Small intestine (tissue), 7 donors: ENCODE results near the gene TAPBPL. TPM values are rescaled to one million over a fixed set of nuclear protein-coding genes. Genes with fewer than 3 reads are reported as not detected.
"Not testable (repeated sequence)": the region's sequence is repeated elsewhere in the genome, so short reads cannot be mapped to it uniquely, and the experiment has no call there.

Source experiments
- DNase-seq, 2 donors: peaks; one replicate each; pipeline versions ENCODE4 v3.0.0 to v3.0.0-alpha.2; 2013
- FAIRE-seq: peaks from 2 replicates; lab custom pipeline; 2012; peaks lifted over from hg19 to GRCh38; lab: Jason Lieb, UNC
- H3K27ac ChIP-seq, 3 donors: one replicate each; pipeline ENCODE4 v1.5.1; 2013; ENCODE audit warnings: low read length in 2 of 3, mild to moderate bottlenecking in 2 of 3, control low read depth in 1 of 3, inconsistent platforms in 1 of 3, low read depth in 1 of 3, moderate library complexity in 1 of 3
- H3K27me3 ChIP-seq, 3 donors: one replicate each; pipeline ENCODE4 v1.6.1; 2013; ENCODE audit warnings: low read length in 3 of 3, inconsistent platforms in 1 of 3; ENCODE audit not compliant: control insufficient read depth in 3 of 3, insufficient read depth in 3 of 3
- H3K36me3 ChIP-seq, 3 donors: one replicate each; pipeline ENCODE4 v1.6.1; 2013; ENCODE audit warnings: low read length in 3 of 3, inconsistent platforms in 1 of 3, low read depth in 1 of 3, mild to moderate bottlenecking in 1 of 3, moderate library complexity in 1 of 3; ENCODE audit not compliant: control insufficient read depth in 3 of 3, insufficient read depth in 2 of 3
- H3K4me1 ChIP-seq, 3 donors: one replicate each; pipeline ENCODE4 v1.6.1; 2013; ENCODE audit warnings: low read length in 2 of 3, inconsistent platforms in 1 of 3, low read depth in 1 of 3, mild to moderate bottlenecking in 1 of 3, moderate library complexity in 1 of 3; ENCODE audit not compliant: control insufficient read depth in 3 of 3, insufficient read depth in 2 of 3
- H3K4me3 ChIP-seq, 3 donors: one replicate each; pipeline ENCODE4 v1.5.1; 2013; ENCODE audit warnings: low read length in 3 of 3, control low read depth in 1 of 3, inconsistent platforms in 1 of 3, low read depth in 1 of 3, mild to moderate bottlenecking in 1 of 3, moderate library complexity in 1 of 3
- H3K9me3 ChIP-seq, 2 donors: one replicate each; pipeline ENCODE4 v1.6.1; 2013; ENCODE audit warnings: low read depth in 1 of 2, low read length in 1 of 2; ENCODE audit not compliant: control insufficient read depth in 2 of 2, insufficient read depth in 1 of 2
- WGBS, 3 donors: extraction: QIAGEN DNeasy Blood & Tissue Kit; methylation state at CpG; one replicate each; pipeline ENCODE4 v1.1.7; 2013; 5-methylcytosine and 5-hydroxymethylcytosine counted together
- polyA plus RNA-seq, 4 donors: library from polyadenylated mRNA; stranded (reverse) in 3 of 4; unstranded in 1 of 4; fragments of 200-250 nt in 3 of 4; fragments of 120-200 nt in 1 of 4; gene quantifications; one replicate each; pipeline versions ENCODE4 v1.2.1 to v1.2.3, GENCODE V29; 2013
- donor health status: healthy with polysubstance abuse.
- donor health status: control.
- donor health status: control.
- donor health status: Bipolar disorder and iron deficiency.
- donor health status: healthy.

The TAPBPL gene
- polyA plus RNA-seq, 4 donors: 26.4 to 38.6 (median 33.2) TPM

DNA sequence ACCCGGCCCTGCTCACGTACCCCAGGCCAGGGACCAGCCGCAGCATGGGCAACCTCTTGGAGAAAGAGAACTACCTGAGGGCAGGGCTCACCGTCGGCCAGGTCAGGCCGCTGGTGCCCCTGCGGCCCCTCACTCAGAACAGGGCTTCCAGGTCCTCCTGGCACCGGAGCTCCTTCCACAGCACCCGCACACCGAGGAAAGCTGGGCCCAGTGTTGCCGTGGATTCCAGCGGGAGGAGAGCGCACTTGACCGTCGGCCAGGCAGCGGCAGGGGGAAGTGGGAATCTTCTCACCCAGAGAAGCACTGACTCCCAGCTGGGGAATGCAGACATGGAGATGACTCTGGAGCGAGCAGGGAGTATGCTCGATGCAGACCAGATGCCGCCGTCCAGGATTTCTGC lies 26.6 kb downstream of the TAPBPL start:
- Histone ChIP-seq H3K36me3 (no peaks in the 10 kb centered on the region), H3K4me3 (no peak overlapping the region), H3K4me1 (no peaks in the 10 kb centered on the region), H3K27ac (no peak overlapping the region), H3K9me3 (no peaks in the 10 kb centered on the region), H3K27me3 (no peaks in the 10 kb centered on the region)
- FAIRE-seq (no peak), DNase-seq (no peak)
- 84 to 96% (median 92%) methylated on average over 20 of the region's 20 CpGs for WGBS, 3 donors

DNA sequence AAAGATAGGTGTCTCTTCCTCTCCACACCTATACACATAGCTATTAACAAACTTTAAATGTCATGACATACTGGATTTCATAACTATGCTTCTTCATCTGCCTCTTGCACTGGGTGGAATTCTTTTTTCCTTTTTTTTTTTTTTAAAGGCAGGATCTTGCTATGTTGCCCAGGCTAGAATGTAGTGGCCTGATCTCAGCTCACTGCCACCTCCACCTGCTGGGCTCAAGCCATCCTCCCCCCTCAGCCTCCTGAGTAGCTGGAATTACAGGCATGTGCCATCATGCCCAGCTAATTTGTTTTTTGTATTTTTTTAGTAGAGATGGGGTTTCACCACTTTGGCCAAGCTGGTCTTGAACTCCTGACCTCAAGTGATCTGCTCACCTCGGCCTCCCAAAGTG lies 36.4 kb downstream of the TAPBPL start:
- no peak overlapping the region for H3K4me3 ChIP-seq

DNA sequence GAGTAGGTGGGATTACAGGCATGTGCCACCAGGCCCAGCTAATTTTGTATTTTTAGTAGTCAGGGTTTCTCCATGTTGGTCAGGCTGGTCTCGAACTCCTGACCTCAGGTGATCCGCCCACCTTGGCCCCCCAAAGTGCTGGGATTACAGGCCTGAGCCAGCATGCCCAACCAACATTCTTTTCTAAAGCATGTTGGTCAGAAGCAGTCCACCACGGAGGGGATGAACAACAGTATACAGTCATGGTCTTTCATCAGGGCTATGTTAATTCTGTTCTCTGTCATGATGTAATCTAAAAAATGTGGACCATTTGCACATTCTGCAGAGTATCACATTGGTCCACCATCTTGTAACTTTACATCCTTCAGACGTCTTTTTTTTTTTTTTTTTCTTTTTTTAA lies 37.6 kb downstream of the TAPBPL start:
- peaks cover 3 to 10% (median 4%) of the 10 kb centered on the region in 3 donors for H3K4me1 ChIP-seq
- WGBS, 3 donors: 64 to 68% (median 67%) methylated on average over 4 of the region's 4 CpGs
- DNase-seq: no peak

More for the DNA sequence above, 36.4 kb downstream of the TAPBPL start:
- DNase-seq (no peak), FAIRE-seq (no peak)
- Histone ChIP-seq H3K27ac (no peak overlapping the region), H3K36me3 (peaks cover 0 to 9% (median 0%) of the 10 kb centered on the region in 3 donors), H3K4me1 (peaks cover 3 to 8% (median 4%) of the 10 kb centered on the region in 3 donors), H3K27me3 (no peaks in the 10 kb centered on the region), H3K9me3 (no peaks in the 10 kb centered on the region)
- WGBS, 3 donors: 82 to 89% (median 83%) methylated on average over 1 of the region's 1 CpG

DNA sequence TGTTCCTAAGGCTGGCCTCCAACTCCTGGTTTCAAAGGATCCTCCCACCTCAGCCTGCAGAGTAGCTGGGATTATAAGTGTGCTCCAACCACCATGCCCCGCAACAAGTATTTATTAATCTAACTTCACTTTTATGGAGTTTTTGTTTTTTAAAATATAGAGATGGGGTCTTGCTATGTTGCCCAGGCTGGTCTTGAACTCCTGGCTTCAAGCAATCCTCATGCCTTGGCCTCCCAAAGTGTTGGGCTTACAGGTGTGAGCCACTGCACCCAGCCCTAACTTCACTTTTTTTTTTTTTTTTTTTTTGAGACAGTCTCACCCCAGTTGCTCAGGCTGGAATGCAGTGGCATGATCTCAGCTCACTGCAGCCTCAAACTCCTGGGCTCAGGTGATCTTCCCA lies 38.8 kb downstream of the TAPBPL start:
- not testable (repeated sequence) for H3K27me3 ChIP-seq, H3K4me3 ChIP-seq, H3K9me3 ChIP-seq, H3K27ac ChIP-seq, H3K36me3 ChIP-seq, FAIRE-seq, DNase-seq
- H3K4me1 ChIP-seq: peaks cover 7 to 19% (median 7%) of the 10 kb centered on the region in 3 donors
- WGBS, 3 donors: 95 to 100% (median 98%) methylated on average over 1 of the region's 1 CpG

More for the DNA sequence above, 37.6 kb downstream of the TAPBPL start:
- FAIRE-seq: no peak
- Histone ChIP-seq H3K9me3 (no peaks in the 10 kb centered on the region), H3K27me3 (no peaks in the 10 kb centered on the region), H3K4me3 (no peak overlapping the region), H3K27ac (no peak overlapping the region), H3K36me3 (peaks cover 0 to 9% (median 0%) of the 10 kb centered on the region in 3 donors)

DNA sequence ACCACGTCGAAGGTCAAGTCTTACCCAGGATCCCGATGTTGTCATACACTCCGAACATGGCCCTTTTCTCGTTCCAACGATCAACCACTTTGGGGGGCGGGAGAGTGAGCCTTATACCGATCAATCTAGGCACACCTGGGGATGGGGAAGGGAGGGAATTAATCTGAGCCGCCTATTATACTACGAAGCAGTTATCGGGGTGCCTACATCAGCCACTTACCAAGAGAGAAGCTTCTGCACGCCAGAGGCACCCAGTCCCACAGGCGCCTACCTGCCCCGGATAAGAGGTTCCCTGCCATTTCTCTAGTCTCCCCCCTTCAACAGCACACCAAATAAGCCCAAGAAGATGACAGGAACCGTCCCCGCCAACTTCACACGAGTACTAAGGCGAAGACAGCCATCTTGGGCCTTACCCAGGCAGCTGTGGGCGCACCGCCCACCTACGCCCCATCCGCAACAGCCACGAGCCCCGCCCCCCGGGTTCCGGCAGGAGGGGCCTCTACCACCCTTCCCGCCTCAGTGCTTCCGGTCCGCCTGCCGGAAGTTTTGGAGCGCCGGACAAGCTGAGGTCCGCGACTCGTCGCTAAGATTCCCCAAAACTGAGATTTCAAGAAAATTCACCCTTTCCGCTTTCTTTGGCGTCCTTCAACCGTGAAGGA lies 41.1 kb downstream of the TAPBPL start, which contains the start of gene MRPL51:
TSS of gene MRPL51 (minus strand) at position 425 of the 659 bp plus-strand sequence. CDS start at position 299, 126 bp downstream.
- peaks cover 5 to 21% (median 6%) of the 10 kb centered on the region in 3 donors for H3K36me3 ChIP-seq
- H3K9me3 ChIP-seq: no peaks in the 10 kb centered on the region
- WGBS, 3 donors: 0 to 1% (median 1%) methylated on average over 37 to 39 of the region's 39 CpGs
- DNase-seq (peak; percentile 96 to 98), FAIRE-seq (no peak)
- H3K4me1 ChIP-seq: peaks cover 7 to 22% (median 7%) of the 10 kb centered on the region in 3 donors
- no peaks in the 10 kb centered on the region for H3K27me3 ChIP-seq
- H3K4me3 ChIP-seq: peak within 1 kb of the TSS; percentile 53 to 77 (median 59)
- peak within 1 kb of the TSS; percentile 77 to 99 (median 95) for H3K27ac ChIP-seq

DNA sequence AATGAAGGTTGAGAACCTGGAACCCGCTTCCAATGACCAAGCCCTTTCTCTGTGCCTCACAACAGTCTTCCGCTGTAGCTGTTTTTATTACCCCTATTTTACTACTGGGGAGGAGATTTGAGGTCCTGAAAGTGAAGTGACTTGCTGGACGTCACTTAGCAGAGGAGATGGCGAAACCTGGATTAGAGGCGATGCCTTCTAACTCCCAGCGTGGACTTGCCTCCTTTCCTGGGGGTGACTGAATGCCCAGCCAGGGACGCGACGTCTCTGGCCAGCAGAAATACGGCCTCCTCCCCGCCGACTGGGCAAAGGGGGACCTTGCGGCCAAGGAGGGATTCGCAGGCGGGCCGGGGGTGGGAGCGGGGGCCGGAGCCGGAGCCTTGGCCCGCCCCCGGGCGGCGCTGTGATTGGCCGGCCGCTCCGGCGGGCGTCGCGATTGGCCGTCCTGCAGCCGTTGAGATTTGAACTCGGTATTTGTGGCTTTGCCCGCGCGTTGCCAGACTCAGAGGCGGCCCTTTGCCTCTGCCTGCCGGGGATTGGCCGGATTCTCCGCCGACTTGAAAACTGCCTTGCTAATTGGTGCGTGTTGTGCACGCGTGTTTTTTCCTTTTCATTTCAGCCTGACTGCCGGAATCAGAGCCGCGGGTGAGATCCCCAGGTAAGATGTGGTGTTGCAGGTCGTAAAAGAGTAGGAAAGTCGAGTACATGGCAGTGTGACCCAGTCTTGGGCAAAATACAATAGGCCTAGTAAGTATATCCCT lies 41.8 kb downstream of the TAPBPL start, which contains the start of gene NCAPD2:
TSS of gene NCAPD2 (plus strand) at position 606 of the 761 bp plus-strand sequence. CDS start 997 bp downstream, outside the sequence.
- 0 to 1% (median 0%) methylated on average over 49 of the region's 49 CpGs for WGBS, 3 donors
- Histone ChIP-seq H3K4me3 (peak within 1 kb of the TSS; percentile 53 to 77 (median 59)), H3K36me3 (peaks cover 5 to 25% (median 6%) of the 10 kb centered on the region in 3 donors), H3K27me3 (no peaks in the 10 kb centered on the region), H3K9me3 (no peaks in the 10 kb centered on the region), H3K27ac (peak within 1 kb of the TSS; percentile 77 to 99 (median 95)), H3K4me1 (peaks cover 7 to 22% (median 7%) of the 10 kb centered on the region in 3 donors)
- no peak for FAIRE-seq
- DNase-seq: peak; percentile 96 to 99

DNA sequence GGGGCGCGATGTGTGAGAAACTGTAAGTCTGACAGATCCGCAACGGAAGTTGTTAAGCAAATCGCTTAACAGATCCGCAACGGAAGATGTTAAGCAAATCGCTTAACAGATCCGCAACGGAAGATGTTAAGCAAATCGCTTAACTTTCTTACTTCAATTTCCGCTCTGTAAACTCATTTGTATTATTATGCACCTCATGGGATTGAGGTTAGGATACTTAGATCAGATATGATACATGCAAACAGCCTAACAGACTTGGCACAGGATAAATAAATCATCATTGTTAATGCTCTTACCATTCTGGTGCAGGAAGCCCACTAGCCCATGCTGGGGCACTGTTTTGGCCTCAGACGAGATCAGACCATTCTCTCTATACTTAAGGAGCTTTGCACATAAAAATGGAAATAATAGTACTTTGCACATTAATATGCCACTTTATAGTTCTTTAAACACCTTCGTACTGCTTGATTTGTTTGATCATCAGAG lies 42.5 kb downstream of the TAPBPL start:
- Histone ChIP-seq H3K9me3 (no peaks in the 10 kb centered on the region), H3K27ac (peak overlapping the region; percentile 8 to 72 (median 57)), H3K36me3 (peaks cover 5 to 31% (median 6%) of the 10 kb centered on the region in 3 donors), H3K27me3 (no peaks in the 10 kb centered on the region), H3K4me3 (peak overlapping the region; percentile 53 to 58 (median 55)), H3K4me1 (peaks cover 7 to 22% (median 7%) of the 10 kb centered on the region in 3 donors)
- FAIRE-seq: no peak
- 0 to 1% (median 1%) methylated on average over 14 of the region's 14 CpGs for WGBS, 3 donors
- DNase-seq: peak in 1 of 2 donors; percentile 8

DNA sequence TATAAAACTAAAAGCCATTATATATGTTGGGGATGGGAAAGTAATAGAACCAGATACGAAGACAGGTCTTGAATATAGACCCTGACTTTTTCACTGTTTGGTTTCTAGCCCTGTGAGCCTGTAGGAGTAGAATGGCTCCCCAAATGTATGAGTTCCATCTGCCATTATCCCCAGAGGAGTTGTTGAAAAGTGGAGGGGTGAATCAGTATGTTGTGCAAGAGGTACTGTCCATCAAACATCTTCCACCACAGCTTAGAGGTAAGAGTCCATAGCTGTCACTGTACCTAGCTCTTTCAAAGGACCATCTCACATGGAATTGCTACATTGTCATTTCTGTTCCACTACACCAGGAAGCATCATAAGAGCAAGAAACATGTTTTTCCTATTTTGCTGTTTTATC lies 43.1 kb downstream of the TAPBPL start:
- H3K4me3 ChIP-seq: peak overlapping the region in 1 of 3 donors; percentile 58
- H3K27me3 ChIP-seq: no peaks in the 10 kb centered on the region
- H3K4me1 ChIP-seq: peaks cover 7 to 22% (median 7%) of the 10 kb centered on the region in 3 donors
- 38 to 63% (median 52%) methylated on average over 1 of the region's 1 CpG for WGBS, 3 donors
- H3K9me3 ChIP-seq: no peaks in the 10 kb centered on the region
- DNase-seq (no peak), FAIRE-seq (no peak)
- no peak overlapping the region for H3K27ac ChIP-seq
- peaks cover 5 to 38% (median 6%) of the 10 kb centered on the region in 3 donors for H3K36me3 ChIP-seq
